Panc1 (cell line): Measurements from ENCODE around the gene TAF15.

ENCODE experiments used
- POLR2AphosphoS5 ChIP-seq: IDR thresholded peaks from 2 replicates; pipeline ENCODE4 v1.6.1; 2012; ENCODE audit warnings: mild to moderate bottlenecking, low read depth, low read length, moderate library complexity
- SIN3A ChIP-seq: IDR thresholded peaks from 2 replicates; pipeline ENCODE4 v1.6.1; 2012; ENCODE audit warnings: low read depth, mild to moderate bottlenecking, low read length, moderate library complexity, borderline replicate concordance; ENCODE audit not compliant: insufficient read depth
- TF ChIP-seq, protein P1 (sequence below): fragments of 450-650 bp; IDR thresholded peaks from 2 replicates; pipeline ENCODE4 v1.5.1; 2017; ENCODE audit warnings: mild to moderate bottlenecking
- TF ChIP-seq, protein P2 (sequence below), 2 experiments: IDR thresholded peaks; 2 replicates each; pipeline ENCODE4 v1.6.1; 2011 to 2012; ENCODE audit warnings: low read depth in 2 of 2, control low read depth in 1 of 2, low read length in 1 of 2, mild to moderate bottlenecking in 1 of 2, moderate library complexity in 1 of 2; ENCODE audit not compliant: insufficient read depth in 1 of 2

DNA sequence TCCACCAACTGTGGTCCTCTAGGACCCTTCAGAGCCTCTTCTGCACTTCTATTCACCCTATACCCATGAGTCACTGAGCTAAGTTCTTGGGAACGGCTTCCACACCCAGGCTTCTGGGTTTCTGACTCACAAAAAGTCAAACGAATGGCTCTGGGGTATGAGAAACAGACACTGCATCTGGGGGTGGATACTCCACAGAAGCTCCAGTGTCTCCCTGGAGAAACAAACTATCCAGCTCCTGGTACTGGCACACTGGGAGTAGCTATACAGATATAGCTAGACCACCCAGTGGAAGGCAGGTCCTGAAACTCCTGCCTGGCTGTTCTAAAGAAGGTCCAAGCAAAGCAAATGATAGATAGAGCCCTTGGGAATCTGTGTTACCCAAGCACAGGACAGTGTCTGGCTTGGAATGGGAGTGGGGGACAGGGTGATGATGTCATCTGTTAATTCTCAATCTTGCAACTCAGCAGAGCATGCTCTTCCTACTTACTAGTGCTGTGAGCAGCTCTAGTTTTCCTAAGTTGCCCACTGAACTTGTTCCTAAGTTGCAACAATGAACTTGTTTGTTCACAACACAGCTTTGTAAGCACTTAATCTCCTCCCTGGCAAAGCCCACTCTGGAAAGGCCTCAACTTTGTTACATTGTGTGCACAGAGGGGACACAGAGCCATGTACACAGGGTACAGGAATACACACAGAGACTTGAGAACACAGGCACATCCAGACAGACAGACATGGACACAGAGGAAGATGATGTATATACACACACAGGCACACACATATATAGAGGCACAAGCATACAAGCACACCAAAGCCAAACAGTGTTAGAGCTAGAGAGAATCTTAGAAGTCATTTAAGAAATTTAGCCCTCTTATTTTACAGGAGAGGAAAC, 20.6 kb upstream of the TAF15 start:
- TF ChIP-seq, protein P1, sequence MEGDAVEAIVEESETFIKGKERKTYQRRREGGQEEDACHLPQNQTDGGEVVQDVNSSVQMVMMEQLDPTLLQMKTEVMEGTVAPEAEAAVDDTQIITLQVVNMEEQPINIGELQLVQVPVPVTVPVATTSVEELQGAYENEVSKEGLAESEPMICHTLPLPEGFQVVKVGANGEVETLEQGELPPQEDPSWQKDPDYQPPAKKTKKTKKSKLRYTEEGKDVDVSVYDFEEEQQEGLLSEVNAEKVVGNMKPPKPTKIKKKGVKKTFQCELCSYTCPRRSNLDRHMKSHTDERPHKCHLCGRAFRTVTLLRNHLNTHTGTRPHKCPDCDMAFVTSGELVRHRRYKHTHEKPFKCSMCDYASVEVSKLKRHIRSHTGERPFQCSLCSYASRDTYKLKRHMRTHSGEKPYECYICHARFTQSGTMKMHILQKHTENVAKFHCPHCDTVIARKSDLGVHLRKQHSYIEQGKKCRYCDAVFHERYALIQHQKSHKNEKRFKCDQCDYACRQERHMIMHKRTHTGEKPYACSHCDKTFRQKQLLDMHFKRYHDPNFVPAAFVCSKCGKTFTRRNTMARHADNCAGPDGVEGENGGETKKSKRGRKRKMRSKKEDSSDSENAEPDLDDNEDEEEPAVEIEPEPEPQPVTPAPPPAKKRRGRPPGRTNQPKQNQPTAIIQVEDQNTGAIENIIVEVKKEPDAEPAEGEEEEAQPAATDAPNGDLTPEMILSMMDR: no peak
- no peak for TF ChIP-seq POLR2AphosphoS5
- TF ChIP-seq SIN3A: no peak
- TF ChIP-seq, protein P2, sequence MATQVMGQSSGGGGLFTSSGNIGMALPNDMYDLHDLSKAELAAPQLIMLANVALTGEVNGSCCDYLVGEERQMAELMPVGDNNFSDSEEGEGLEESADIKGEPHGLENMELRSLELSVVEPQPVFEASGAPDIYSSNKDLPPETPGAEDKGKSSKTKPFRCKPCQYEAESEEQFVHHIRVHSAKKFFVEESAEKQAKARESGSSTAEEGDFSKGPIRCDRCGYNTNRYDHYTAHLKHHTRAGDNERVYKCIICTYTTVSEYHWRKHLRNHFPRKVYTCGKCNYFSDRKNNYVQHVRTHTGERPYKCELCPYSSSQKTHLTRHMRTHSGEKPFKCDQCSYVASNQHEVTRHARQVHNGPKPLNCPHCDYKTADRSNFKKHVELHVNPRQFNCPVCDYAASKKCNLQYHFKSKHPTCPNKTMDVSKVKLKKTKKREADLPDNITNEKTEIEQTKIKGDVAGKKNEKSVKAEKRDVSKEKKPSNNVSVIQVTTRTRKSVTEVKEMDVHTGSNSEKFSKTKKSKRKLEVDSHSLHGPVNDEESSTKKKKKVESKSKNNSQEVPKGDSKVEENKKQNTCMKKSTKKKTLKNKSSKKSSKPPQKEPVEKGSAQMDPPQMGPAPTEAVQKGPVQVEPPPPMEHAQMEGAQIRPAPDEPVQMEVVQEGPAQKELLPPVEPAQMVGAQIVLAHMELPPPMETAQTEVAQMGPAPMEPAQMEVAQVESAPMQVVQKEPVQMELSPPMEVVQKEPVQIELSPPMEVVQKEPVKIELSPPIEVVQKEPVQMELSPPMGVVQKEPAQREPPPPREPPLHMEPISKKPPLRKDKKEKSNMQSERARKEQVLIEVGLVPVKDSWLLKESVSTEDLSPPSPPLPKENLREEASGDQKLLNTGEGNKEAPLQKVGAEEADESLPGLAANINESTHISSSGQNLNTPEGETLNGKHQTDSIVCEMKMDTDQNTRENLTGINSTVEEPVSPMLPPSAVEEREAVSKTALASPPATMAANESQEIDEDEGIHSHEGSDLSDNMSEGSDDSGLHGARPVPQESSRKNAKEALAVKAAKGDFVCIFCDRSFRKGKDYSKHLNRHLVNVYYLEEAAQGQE (IDR thresholded peaks at IDR 0.05; ENCODE audit: insufficient read depth in 1 of 2, low read depth in 2 of 2, low read length in 1 of 2): no peak
